ENCODE measurements around the gene SLC19A1.

The SLC19A1 gene

DNA sequence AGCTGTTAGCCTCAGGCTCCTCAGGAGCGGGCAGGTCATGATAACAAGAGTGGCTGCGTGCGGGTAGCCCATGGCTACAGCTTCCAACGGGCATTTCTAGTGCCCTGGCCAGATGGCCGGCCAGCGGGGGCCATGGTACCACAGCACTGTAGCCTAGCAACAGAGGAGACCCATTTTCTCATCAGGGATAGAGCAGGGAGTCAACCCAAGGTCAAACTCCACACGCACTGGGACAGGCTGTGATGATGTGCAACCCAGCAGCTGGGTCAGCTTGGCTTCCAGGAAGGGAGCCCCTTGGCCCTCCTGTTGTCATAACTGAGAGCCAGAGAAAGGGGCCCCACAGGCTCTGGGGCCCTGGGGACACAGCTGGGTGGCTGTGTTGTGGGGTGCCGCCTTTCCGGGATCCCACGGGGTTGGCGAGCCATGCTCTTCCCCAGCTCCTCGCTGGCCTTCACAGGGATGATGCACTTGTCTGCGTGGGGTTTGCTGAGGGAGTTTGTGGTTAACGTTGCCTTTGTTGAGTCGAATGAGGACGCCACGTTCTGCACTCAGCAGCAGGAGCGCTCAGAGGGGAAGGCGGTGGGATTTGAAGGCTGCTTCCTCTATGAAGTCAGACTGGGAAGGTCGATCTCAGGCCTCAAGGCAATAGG lies 91.0 kb downstream of the SLC19A1 start:
- DNase-seq: no peak
- Histone ChIP-seq H3K27ac (no peak overlapping the region), H3K4me3 (no peak overlapping the region), H3K36me3 (peaks cover 0 to 9% (median 0%) of the 10 kb centered on the region in 3 donors), H3K9me3 (peaks cover 0 to 3% (median 0%) of the 10 kb centered on the region in 3 donors), H3K27me3 (no peaks in the 10 kb centered on the region), H3K4me1 (peaks cover 0 to 50% (median 33%) of the 10 kb centered on the region in 4 donors)
- TF ChIP-seq, protein P1, sequence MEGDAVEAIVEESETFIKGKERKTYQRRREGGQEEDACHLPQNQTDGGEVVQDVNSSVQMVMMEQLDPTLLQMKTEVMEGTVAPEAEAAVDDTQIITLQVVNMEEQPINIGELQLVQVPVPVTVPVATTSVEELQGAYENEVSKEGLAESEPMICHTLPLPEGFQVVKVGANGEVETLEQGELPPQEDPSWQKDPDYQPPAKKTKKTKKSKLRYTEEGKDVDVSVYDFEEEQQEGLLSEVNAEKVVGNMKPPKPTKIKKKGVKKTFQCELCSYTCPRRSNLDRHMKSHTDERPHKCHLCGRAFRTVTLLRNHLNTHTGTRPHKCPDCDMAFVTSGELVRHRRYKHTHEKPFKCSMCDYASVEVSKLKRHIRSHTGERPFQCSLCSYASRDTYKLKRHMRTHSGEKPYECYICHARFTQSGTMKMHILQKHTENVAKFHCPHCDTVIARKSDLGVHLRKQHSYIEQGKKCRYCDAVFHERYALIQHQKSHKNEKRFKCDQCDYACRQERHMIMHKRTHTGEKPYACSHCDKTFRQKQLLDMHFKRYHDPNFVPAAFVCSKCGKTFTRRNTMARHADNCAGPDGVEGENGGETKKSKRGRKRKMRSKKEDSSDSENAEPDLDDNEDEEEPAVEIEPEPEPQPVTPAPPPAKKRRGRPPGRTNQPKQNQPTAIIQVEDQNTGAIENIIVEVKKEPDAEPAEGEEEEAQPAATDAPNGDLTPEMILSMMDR (IDR thresholded peaks at IDR 0.05): no peak
- intact Hi-C loops (cut with DNase I; ENCODE audit: low total_unique reads): loop anchor here (10.0 kb wide), 1 partner anchor 296 kb away; no protein-coding TSS in a partner anchor

DNA sequence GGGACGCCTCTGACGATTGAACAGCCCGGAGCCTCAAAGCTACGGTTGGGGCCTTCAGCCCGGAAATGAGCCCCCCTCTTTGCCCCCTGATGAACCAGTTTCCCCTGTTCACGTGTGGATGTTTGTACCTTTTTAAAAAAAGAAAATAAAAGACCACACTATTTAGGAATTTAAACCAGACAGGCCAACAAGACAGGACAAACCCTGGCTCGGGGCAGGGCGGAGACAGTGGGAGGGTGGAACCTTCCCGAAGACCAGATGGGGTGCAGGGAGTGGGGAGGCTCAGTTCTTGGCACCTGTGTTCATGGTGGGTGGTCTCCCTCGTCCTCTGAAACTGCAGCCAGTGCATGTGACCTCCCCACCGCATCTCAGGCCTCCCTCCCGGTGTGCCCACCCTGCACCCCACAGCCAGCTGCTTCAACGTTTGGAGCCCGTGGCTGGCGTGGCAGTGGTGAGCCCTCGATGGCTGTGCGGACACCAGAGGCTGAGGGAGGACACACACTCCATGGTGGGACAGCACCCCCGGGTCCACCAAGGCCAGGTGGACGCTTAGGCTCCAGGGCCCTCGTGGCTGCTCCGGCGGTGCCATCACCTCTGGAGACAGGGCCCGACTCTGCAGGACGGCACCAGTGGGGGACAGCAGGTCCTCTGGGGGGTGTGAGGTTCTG lies 91.7 kb downstream of the SLC19A1 start:
- no peak overlapping the region for H3K4me3 ChIP-seq
- TF ChIP-seq, protein P1 (IDR thresholded peaks at IDR 0.05): no peak
- H3K4me1 ChIP-seq: peaks cover 0 to 43% (median 27%) of the 10 kb centered on the region in 4 donors
- peaks cover 0 to 9% (median 0%) of the 10 kb centered on the region in 3 donors for H3K36me3 ChIP-seq
- no peak for DNase-seq
- intact Hi-C loops (cut with DNase I; ENCODE audit: low total_unique reads): loop anchor here (10.0 kb wide), 1 partner anchor 296 kb away; no protein-coding TSS in a partner anchor
- H3K27ac ChIP-seq: no peak overlapping the region
- H3K27me3 ChIP-seq: no peaks in the 10 kb centered on the region
- H3K9me3 ChIP-seq: peaks cover 0 to 3% (median 0%) of the 10 kb centered on the region in 3 donors

DNA sequence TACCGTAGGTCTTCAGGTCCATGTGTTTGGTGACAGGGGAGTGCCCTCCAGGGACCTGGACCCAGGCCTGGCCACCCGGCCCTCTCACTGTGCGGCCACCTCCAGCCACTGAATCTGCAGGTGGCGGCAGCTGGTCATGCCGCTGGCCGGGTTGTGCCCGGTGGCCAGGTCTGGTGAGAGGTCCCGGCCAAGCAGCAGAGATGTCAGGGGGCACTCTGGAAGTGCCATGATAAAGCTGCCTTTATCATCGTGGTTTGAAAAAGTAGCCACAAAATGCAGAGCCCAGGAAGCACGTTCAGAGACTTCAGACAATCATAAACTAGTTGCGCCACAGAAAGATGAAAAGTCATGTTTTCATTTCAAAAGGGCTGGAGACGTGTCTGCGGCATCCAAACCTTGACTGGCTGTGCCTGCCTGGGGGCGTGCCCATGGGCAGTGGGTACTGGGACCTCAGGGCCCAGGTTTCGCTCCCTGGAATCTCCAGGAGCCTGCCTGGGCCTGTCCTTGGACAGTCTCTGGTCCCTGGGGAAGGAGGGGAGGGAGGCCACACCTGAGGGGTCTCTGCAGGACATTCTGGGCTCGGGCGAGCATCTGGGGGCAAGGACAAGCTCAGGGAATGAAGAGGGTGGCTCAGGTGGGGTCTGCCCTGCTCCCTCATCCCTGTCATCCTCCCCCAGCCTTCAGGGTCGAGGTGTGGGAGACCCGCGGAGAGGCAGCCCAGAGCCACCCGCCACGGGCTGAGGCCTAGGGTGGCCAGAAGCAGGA lies 92.4 kb downstream of the SLC19A1 start:
- H3K4me1 ChIP-seq: peaks cover 0 to 36% (median 21%) of the 10 kb centered on the region in 4 donors
- intact Hi-C loops (cut with DNase I; ENCODE audit: low total_unique reads): loop anchor here (10.0 kb wide), 1 partner anchor 295 kb away; no protein-coding TSS in a partner anchor
- no peaks in the 10 kb centered on the region for H3K27me3 ChIP-seq
- no peak overlapping the region for H3K27ac ChIP-seq
- TF ChIP-seq, protein P1 (IDR thresholded peaks at IDR 0.05): no peak
- H3K9me3 ChIP-seq: peaks cover 0 to 3% (median 0%) of the 10 kb centered on the region in 3 donors
- peaks cover 0 to 9% (median 0%) of the 10 kb centered on the region in 3 donors for H3K36me3 ChIP-seq
- H3K4me3 ChIP-seq: no peak overlapping the region
- DNase-seq: no peak

DNA sequence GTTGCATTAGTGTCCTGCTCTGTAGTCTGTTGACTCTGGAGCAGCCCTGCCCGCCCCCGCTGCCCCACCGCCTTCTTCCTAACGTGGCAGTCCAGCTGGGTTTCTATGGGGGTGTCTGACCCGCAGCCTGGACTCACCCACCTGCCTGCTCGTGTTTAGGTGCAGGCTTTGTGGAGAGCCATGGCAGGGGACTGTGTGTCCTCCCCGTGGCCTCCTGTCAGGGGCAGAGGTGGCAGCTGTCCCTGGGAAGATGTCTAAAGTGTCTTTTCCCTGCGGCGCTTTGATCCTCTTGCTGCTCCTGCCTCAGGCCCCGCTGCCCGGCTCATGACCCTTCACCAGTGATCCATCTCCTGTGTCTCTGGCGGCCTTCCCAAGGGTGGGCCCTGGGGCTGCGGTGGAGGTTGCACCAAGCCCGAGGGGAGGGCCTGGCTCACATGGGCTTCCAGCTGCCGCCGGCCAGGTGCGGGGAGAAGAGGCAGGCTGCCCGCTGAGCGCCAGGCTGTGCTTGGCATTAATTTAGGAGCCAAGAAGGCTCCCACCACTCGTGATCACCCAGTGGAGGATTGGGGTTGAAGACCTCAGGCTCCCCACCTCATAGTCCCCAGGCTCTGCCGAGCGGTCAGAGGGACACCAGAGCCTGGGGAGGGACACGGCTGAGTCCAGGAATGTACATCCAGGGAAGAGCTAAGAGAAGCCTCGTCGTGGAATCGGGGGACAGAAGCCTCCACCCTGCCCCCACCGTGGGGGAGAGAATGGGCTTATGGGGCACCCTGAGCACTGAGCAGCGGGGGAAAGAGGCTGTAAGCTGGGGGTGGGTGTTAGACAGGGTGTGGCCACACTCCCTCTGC lies 93.2 kb downstream of the SLC19A1 start:
- H3K4me3 ChIP-seq: no peak overlapping the region
- intact Hi-C loops (cut with DNase I; ENCODE audit: low total_unique reads): no loop called here
- DNase-seq: no peak
- H3K9me3 ChIP-seq: peaks cover 0 to 3% (median 0%) of the 10 kb centered on the region in 3 donors
- H3K27ac ChIP-seq: no peak overlapping the region
- no peaks in the 10 kb centered on the region for H3K27me3 ChIP-seq
- peaks cover 0 to 35% (median 16%) of the 10 kb centered on the region in 4 donors for H3K4me1 ChIP-seq
- H3K36me3 ChIP-seq: peaks cover 0 to 9% (median 0%) of the 10 kb centered on the region in 3 donors
- TF ChIP-seq, protein P1 (IDR thresholded peaks at IDR 0.05): no peak

Measured in tibial artery (tissue), 4 donors.